Activated gamma-delta T cell treated with anti-CD3 and anti-CD28 coated beads, Interleukin-2, amount 50 U/mL, for 16 hours (primary cell): ENCODE measurements around the gene WDFY1.
A peak's percentile ranks its signal among the peaks of the same experiment; 100 is the strongest.
"Not testable (repeated sequence)": the region's sequence is repeated elsewhere in the genome, so short reads cannot be mapped to it uniquely, and the experiment has no call there.

ENCODE experiments used
- DNase-seq: peaks from one replicate; pipeline ENCODE4 v3.0.0-alpha.2; 2020; ENCODE audit warnings: low read depth

The WDFY1 gene

GRCh38 chr2:223957092-223957851 is 12.1 kb upstream of the WDFY1 start, which contains the start of gene MRPL44:
MRPL44 (plus strand) TSS chr2:223957463; CDS start chr2:223957473, 10 bp downstream.
- DNase-seq: peak; percentile 95

DNA sequence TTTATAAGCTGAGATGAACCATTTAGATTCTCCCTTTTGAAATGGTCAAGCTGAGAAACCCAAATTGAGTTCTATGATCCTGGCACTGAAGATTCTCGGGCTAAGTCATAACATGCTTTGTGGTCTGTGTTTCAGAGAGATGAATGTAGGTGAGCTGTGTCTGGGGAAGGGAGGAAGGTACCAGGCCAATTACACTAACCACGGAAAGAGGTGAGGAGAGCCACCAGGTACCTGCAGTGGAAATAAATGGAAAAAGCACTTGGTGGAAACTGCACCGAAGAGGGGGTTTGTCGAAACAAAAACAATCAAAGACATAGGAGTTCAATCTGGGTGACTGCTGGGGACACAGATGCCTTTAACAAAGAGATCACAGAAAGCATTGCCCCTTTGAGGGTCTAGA is 11.2 kb upstream of the WDFY1 start:
- no peak for DNase-seq

DNA sequence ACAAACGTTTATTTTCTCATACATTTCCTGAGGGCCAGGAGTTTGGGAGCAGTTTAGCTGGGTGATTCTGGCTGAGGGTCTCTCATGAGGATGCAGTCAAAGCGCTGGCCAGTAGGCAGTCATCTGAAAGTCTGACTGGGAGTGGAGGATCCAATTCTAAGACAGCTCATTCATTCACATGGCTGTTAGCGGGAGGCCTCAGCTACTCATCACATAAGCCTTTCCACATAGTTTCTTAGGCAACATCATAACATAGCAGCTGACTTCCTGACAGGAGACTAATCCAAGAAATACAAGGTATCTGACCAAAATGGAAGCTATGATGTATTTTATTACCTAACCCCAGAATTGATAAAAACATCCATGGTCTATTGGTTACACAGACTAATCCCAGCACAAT is 9.3 kb upstream of the WDFY1 start:
- no peak for DNase-seq

GRCh38 chr2:223952280-223952968 is 7.3 kb upstream of the WDFY1 start:
- DNase-seq: no peak

GRCh38 chr2:223950448-223951347 is 5.6 kb upstream of the WDFY1 start:
- DNase-seq: no peak

GRCh38 chr2:223949241-223949840 is 4.2 kb upstream of the WDFY1 start:
- no peak for DNase-seq

DNA sequence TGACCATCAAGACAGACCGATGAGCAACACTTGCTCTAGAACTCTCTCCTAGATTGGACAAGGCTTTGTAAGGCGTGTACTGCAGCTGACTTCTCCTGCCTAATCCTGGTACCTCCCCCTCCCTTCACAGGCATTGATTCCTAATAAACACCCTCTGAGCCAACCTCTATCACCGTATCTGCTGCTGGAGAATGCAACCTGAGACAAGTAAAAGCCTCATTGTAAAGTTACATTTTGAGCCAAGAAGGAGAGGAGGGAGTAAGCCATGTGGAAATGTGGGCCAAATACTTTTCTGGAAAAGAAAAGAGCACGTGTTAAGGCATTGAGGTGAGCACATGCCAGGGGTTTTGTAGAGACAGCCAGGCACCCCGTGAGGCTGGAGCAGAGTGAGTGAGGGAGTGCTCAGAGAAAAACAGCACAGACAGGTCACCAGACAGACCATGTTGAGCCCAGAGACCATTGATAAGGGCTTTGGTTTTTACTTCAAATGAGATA is 2.6 kb upstream of the WDFY1 start:
- DNase-seq: no peak

- no peak for DNase-seq
Measured at GRCh38 chr2:223945755-223946154, 620 bp upstream of the WDFY1 start.

GRCh38 chr2:223944166-223944702 is 901 bp downstream of the WDFY1 start:
- no peak for DNase-seq

GRCh38 chr2:223943561-223944008 is 1.6 kb downstream of the WDFY1 start:
- DNase-seq: no peak

GRCh38 chr2:223943135-223943534 is 2.0 kb downstream of the WDFY1 start:
- no peak for DNase-seq

DNA sequence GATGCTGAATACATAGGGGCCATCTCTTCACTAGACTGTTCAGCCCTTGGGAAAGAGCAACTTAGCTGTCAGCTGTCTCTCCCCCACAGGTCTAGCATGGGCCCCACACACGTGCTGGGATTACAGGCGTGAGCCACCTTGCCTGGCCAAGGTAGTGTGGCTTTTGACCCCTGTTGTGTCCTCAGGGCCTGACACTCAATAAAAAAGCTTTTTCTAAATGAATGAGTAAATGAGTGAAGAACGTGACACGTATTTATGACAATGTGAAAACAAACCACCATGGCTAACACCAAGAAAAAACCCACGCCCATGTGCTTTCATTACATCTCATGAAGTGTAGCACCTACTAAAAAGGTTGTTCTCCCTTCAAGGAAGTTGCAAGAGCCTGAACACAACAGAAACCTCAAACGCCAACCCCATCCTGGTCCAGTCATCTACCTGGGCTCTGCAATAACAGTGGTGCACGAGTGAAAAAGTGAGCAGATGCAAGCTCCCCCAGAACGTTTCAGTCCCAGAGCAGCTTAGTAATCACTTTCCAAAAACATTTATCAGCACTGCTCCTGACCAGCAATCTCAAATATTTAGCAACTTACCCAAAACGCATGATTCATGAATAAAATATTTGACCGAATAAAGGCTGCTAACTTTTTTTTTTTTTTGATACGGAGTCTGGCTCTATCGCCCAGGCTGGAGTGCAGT is 3.4 kb downstream of the WDFY1 start:
- peak; percentile 57 for DNase-seq

- DNase-seq: not testable (repeated sequence)
Measured at GRCh38 chr2:223939438-223939837, 5.7 kb downstream of the WDFY1 start.

- DNase-seq: no peak
Measured at GRCh38 chr2:223937535-223937934, 7.6 kb downstream of the WDFY1 start.

GRCh38 chr2:223936862-223937326 is 8.2 kb downstream of the WDFY1 start:
- DNase-seq: no peak

- DNase-seq: no peak
Measured at GRCh38 chr2:223935459-223936125, 9.5 kb downstream of the WDFY1 start.

- DNase-seq: no peak
Measured at GRCh38 chr2:223934870-223935269, 10.3 kb downstream of the WDFY1 start.

DNA sequence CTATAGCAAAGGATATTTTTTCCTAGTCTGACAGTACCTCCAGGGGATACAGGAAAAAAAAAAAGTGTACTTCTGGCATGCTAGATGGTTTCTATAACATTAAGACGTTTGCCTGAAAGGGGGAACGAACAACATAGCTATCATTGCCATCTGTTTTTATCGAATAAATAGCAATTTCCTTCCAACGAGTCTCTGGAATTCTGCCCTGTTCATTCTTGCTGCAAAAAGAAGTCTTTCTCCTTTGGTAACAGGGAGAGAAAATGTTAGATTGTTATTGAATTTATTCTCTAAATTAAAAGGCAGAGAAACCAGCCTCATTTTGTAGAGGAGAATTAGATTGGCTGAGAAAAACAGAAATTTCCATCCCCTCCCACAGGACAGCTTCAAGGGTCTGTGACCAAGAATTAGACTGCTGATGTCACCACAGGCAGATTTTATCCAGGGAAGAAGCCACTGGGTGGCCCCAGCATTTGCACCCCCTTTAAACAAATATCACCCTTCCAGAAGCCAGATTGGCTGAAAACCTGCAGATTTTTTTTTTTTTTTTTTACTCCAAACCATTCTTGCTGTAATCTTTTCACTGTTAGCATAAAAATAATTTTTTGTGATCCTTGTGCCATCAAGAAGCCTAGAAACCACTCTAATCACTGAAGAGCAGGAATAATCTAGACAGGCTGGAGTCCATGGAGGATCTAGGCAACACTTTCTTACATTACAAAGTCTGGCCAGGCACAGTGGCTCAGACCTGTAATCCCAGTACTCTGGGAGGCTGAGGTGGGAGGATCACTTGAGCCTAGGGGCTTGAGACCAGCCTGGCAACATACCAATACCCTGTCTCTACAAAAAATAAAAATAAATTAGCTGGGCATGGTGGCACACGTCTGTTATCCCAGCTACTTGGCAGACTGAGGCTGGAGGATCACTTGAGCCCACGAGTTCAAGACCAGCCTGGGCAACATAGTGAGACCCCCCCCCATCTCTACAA is 12.0 kb downstream of the WDFY1 start:
- DNase-seq: no peak
